GM23338 (cell line): ENCODE data around the gene GZMH. TPM values are rescaled to one million over a fixed set of nuclear protein-coding genes. Genes with fewer than 3 reads are reported as not detected.

ENCODE experiments used
- ATAC-seq: fragments of 200-7000 bp; cut with Tn5 transposase; 3 replicates; pipeline ENCODE4 v1.9.1; 2020
- DNase-seq: peaks from one replicate; pipeline ENCODE4 v3.0.0-alpha.2; 2015; ENCODE audit warnings: low spot score
- H2AFZ ChIP-seq: fragments of 200-600 bp; sonication (generic); 2 replicates; pipeline ENCODE4 v1.8.0; 2016; ENCODE audit warnings: antibody characterized with exemption, mild to moderate bottlenecking, moderate library complexity
- H3F3A ChIP-seq: fragments of 200-600 bp; sonication (generic); replicated peaks from 2 replicates; pipeline ENCODE4 v1.8.0; 2017; ENCODE audit warnings: antibody characterized with exemption, mixed run types, low read depth
- H3K27ac ChIP-seq: fragments of 200-600 bp; sonication (generic); 2 replicates; pipeline ENCODE4 v1.6.1; 2016; ENCODE audit warnings: low read depth
- H3K27me3 ChIP-seq: fragments of 200-600 bp; sonication (generic); 2 replicates; pipeline ENCODE4 v1.8.0; 2016; ENCODE audit warnings: mild to moderate bottlenecking, mixed run types, moderate library complexity; ENCODE audit not compliant: insufficient read depth
- H3K36me3 ChIP-seq: fragments of 200-600 bp; sonication (generic); 2 replicates; pipeline ENCODE4 v1.8.0; 2016; ENCODE audit warnings: mild to moderate bottlenecking; ENCODE audit not compliant: insufficient read depth
- H3K4me1 ChIP-seq: fragments of 200-600 bp; sonication (generic); 2 replicates; pipeline ENCODE4 v1.8.0; 2016; ENCODE audit warnings: mild to moderate bottlenecking, moderate library complexity; ENCODE audit not compliant: insufficient read depth
- H3K4me2 ChIP-seq: fragments of 200-600 bp; sonication (generic); 2 replicates; pipeline ENCODE4 v1.7.1; 2017; ENCODE audit warnings: mixed run types
- H3K4me3 ChIP-seq: fragments of 200-600 bp; sonication (generic); 2 replicates; pipeline ENCODE4 v1.6.1; 2016; ENCODE audit warnings: mixed run types
- H3K79me2 ChIP-seq: fragments of 200-600 bp; sonication (generic); replicated peaks from 2 replicates; pipeline ENCODE4 v1.8.0; 2017; ENCODE audit warnings: mild to moderate bottlenecking; ENCODE audit not compliant: insufficient read depth
- H3K9me2 ChIP-seq: fragments of 200-600 bp; sonication (generic); 2 replicates; pipeline ENCODE4 v1.8.0; 2017; ENCODE audit not compliant: insufficient read depth
- H4K20me1 ChIP-seq: fragments of 200-600 bp; sonication (generic); replicated peaks from 2 replicates; pipeline ENCODE4 v1.8.0; 2017; ENCODE audit warnings: mild to moderate bottlenecking; ENCODE audit not compliant: insufficient read depth
- H3K27ac Mint-ChIP-seq: 2 replicates; pipeline ENCODE4 v1.8.0; 2020; ENCODE audit warnings: inconsistent platforms, mild to moderate bottlenecking, moderate library complexity, mixed read lengths
- H3K27me3 Mint-ChIP-seq: 3 replicates; pipeline ENCODE4 v1.8.0; 2022; ENCODE audit warnings: low read depth, mild to moderate bottlenecking, moderate library complexity, mixed read lengths, inconsistent platforms; ENCODE audit not compliant: insufficient read depth, poor library complexity
- H3K36me3 Mint-ChIP-seq: 3 replicates; pipeline ENCODE4 v1.8.0; 2021; ENCODE audit warnings: low read depth, mild to moderate bottlenecking, inconsistent platforms, moderate library complexity, mixed read lengths
- H3K4me1 Mint-ChIP-seq: 3 replicates; pipeline ENCODE4 v1.8.0; 2020; ENCODE audit warnings: mild to moderate bottlenecking, inconsistent platforms, mixed read lengths
- H3K4me3 Mint-ChIP-seq: 3 replicates; pipeline ENCODE4 v1.8.0; 2021; ENCODE audit warnings: moderate library complexity, mild to moderate bottlenecking, inconsistent platforms, mixed read lengths
- H3K9me3 Mint-ChIP-seq: 3 replicates; pipeline ENCODE4 v1.8.0; 2020; ENCODE audit warnings: moderate library complexity, mild to moderate bottlenecking, inconsistent platforms, mixed read lengths
- CREB1 ChIP-seq: fragments of 250-450 bp; sonication (Bioruptor Pico); IDR thresholded peaks from 2 replicates; pipeline ENCODE4 v1.5.0; 2020; ENCODE audit warnings: low read depth, mild to moderate bottlenecking, moderate library complexity
- EZH2 ChIP-seq: fragments of 200-600 bp; sonication (generic); IDR thresholded peaks from one replicate; pipeline ENCODE4 v1.8.0; 2017; ENCODE audit warnings: antibody characterized with exemption, mild to moderate bottlenecking, low read depth; ENCODE audit not compliant: unreplicated experiment
- EZH2phosphoT487 ChIP-seq: fragments of 200-600 bp; sonication (generic); IDR thresholded peaks from one replicate; pipeline ENCODE4 v1.8.1; 2018; ENCODE audit warnings: antibody characterized with exemption; ENCODE audit not compliant: unreplicated experiment
- JUNB ChIP-seq: IDR thresholded peaks from one replicate; pipeline ENCODE4 v1.6.1; 2016; ENCODE audit warnings: antibody characterized with exemption; ENCODE audit not compliant: unreplicated experiment
- NANOG ChIP-seq: IDR thresholded peaks from 2 replicates; pipeline ENCODE4 v1.6.1; 2016; ENCODE audit warnings: antibody characterized with exemption, borderline replicate concordance
- POLR2AphosphoS5 ChIP-seq: IDR thresholded peaks from 2 replicates; pipeline ENCODE4 v1.6.1; 2016; ENCODE audit warnings: antibody characterized with exemption, low read depth
- STAT1 ChIP-seq: IDR thresholded peaks from one replicate; pipeline ENCODE4 v1.6.1; 2016; ENCODE audit warnings: antibody characterized with exemption; ENCODE audit not compliant: unreplicated experiment
- ZNF114 ChIP-seq: fragments of 250-450 bp; sonication (Bioruptor Pico); IDR thresholded peaks from 2 replicates; pipeline ENCODE4 v1.5.0; 2020; ENCODE audit warnings: mild to moderate bottlenecking, moderate library complexity
- ZNF331 ChIP-seq: fragments of 250-450 bp; sonication (Bioruptor Pico); IDR thresholded peaks from 2 replicates; pipeline ENCODE4 v1.5.0; 2020; ENCODE audit warnings: low read depth, mild to moderate bottlenecking, moderate library complexity
- polyA plus RNA-seq: library from polyadenylated mRNA; unstranded; fragments of >200 nt; fragmentation: Nextera tagmentation; extraction: Ambion mirVana; gene quantifications from 2 replicates; pipeline ENCODE4 v1.2.1, GENCODE V29; 2016
- total RNA-seq: library from RNA; depleted of rRNA; stranded (reverse); fragments of >200 nt; shearing (Covaris generic); gene quantifications from 2 replicates; pipeline ENCODE4 v1.2.3, GENCODE V29; 2014
- TF ChIP-seq, protein P1 (sequence below): fragments of 250-450 bp; sonication (Bioruptor Pico); IDR thresholded peaks from 2 replicates; pipeline ENCODE4 v1.5.0; 2020; ENCODE audit warnings: mild to moderate bottlenecking, moderate library complexity
- TF ChIP-seq, protein P2 (sequence below), 2 experiments: fragments of 200-600 bp in 1 of 2; sonication (generic) in 1 of 2; conservative IDR thresholded peaks; 2 replicates each; pipeline versions ENCODE4 v1.5.1 to v1.6.1; 2016 to 2017; ENCODE audit warnings: antibody characterized with exemption in 2 of 2, low read depth in 2 of 2, mild to moderate bottlenecking in 2 of 2, moderate library complexity in 1 of 2
- TF ChIP-seq, protein P3 (sequence below): IDR thresholded peaks from 2 replicates; pipeline ENCODE4 v1.6.1; 2016; ENCODE audit warnings: antibody characterized with exemption
- TF ChIP-seq, protein P4 (sequence below): IDR thresholded peaks from one replicate; pipeline ENCODE4 v1.6.1; 2018; ENCODE audit warnings: antibody characterized with exemption; ENCODE audit not compliant: unreplicated experiment

Gene GZMH
- total and polyA plus RNA-seq, 2 experiments from 2014 or later = not detected

DNA sequence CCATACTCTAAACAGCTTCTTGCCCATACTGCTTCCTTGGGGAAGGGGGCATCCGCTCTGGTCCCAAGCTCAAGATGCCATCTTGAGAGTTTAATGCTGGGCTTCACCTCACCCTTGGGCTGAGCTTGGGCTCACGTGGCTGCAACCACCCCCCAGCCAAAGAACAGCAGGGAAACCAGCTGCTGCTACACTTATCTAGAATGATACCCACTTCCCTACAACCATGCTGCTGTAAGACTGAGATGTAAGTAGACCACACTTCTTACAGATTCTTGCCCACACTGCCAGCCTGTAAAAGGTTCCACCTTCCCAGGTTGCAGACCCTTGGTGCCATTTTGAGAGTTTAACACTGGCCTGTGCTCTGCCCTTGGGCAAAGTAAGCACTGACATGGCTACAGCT is 43.2 kb downstream of the GZMH start:
- Histone ChIP-seq H4K20me1 (no peaks in the 10 kb centered on the region), H3K4me1 (no peaks in the 10 kb centered on the region), H3K4me2 (no peak overlapping the region), H3K79me2 (no peaks in the 10 kb centered on the region), H2AFZ (no peak overlapping the region), H3K9me2 (peaks cover 2% of the 10 kb centered on the region; the same call in 1 of the 2 replicates), H3K36me3 (no peaks in the 10 kb centered on the region), H3K27ac (no peak overlapping the region), H3F3A (no peaks in the 10 kb centered on the region), H3K4me3 (no peak overlapping the region), H3K27me3 (no peaks in the 10 kb centered on the region)
- Mint-ChIP-seq H3K4me3 (no peak overlapping the region), H3K27me3 (peaks cover 4% of the 10 kb centered on the region), H3K27ac (no peak overlapping the region), H3K4me1 (no peaks in the 10 kb centered on the region), H3K9me3 (peaks cover 21% of the 10 kb centered on the region), H3K36me3 (peaks cover 7% of the 10 kb centered on the region)
- TF ChIP-seq POLR2AphosphoS5 (no peak), EZH2phosphoT487 (no peak), EZH2 (no peak), ZNF331 (CRISPR knock-in tag) (no peak), NANOG (no peak), CREB1 (CRISPR knock-in tag) (no peak), STAT1 (no peak), ZNF114 (CRISPR knock-in tag) (no peak), JUNB (no peak)
- TF ChIP-seq, protein P1, sequence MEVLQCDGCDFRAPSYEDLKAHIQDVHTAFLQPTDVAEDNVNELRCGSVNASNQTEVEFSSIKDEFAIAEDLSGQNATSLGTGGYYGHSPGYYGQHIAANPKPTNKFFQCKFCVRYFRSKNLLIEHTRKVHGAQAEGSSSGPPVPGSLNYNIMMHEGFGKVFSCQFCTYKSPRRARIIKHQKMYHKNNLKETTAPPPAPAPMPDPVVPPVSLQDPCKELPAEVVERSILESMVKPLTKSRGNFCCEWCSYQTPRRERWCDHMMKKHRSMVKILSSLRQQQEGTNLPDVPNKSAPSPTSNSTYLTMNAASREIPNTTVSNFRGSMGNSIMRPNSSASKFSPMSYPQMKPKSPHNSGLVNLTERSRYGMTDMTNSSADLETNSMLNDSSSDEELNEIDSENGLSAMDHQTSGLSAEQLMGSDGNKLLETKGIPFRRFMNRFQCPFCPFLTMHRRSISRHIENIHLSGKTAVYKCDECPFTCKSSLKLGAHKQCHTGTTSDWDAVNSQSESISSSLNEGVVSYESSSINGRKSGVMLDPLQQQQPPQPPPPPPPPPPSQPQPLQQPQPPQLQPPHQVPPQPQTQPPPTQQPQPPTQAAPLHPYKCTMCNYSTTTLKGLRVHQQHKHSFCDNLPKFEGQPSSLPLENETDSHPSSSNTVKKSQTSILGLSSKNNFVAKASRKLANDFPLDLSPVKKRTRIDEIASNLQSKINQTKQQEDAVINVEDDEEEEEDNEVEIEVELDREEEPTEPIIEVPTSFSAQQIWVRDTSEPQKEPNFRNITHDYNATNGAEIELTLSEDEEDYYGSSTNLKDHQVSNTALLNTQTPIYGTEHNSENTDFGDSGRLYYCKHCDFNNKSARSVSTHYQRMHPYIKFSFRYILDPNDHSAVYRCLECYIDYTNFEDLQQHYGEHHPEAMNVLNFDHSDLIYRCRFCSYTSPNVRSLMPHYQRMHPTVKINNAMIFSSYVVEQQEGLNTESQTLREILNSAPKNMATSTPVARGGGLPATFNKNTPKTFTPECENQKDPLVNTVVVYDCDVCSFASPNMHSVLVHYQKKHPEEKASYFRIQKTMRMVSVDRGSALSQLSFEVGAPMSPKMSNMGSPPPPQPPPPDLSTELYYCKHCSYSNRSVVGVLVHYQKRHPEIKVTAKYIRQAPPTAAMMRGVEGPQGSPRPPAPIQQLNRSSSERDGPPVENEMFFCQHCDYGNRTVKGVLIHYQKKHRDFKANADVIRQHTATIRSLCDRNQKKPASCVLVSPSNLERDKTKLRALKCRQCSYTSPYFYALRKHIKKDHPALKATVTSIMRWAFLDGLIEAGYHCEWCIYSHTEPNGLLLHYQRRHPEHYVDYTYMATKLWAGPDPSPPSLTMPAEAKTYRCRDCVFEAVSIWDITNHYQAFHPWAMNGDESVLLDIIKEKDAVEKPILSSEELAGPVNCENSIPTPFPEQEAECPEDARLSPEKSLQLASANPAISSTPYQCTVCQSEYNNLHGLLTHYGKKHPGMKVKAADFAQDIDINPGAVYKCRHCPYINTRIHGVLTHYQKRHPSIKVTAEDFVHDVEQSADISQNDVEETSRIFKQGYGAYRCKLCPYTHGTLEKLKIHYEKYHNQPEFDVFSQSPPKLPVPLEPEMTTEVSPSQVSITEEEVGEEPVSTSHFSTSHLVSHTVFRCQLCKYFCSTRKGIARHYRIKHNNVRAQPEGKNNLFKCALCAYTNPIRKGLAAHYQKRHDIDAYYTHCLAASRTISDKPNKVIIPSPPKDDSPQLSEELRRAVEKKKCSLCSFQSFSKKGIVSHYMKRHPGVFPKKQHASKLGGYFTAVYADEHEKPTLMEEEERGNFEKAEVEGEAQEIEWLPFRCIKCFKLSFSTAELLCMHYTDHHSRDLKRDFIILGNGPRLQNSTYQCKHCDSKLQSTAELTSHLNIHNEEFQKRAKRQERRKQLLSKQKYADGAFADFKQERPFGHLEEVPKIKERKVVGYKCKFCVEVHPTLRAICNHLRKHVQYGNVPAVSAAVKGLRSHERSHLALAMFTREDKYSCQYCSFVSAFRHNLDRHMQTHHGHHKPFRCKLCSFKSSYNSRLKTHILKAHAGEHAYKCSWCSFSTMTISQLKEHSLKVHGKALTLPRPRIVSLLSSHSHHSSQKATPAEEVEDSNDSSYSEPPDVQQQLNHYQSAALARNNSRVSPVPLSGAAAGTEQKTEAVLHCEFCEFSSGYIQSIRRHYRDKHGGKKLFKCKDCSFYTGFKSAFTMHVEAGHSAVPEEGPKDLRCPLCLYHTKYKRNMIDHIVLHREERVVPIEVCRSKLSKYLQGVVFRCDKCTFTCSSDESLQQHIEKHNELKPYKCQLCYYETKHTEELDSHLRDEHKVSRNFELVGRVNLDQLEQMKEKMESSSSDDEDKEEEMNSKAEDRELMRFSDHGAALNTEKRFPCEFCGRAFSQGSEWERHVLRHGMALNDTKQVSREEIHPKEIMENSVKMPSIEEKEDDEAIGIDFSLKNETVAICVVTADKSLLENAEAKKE (CRISPR knock-in tag) = no peak
- TF ChIP-seq, protein P2, sequence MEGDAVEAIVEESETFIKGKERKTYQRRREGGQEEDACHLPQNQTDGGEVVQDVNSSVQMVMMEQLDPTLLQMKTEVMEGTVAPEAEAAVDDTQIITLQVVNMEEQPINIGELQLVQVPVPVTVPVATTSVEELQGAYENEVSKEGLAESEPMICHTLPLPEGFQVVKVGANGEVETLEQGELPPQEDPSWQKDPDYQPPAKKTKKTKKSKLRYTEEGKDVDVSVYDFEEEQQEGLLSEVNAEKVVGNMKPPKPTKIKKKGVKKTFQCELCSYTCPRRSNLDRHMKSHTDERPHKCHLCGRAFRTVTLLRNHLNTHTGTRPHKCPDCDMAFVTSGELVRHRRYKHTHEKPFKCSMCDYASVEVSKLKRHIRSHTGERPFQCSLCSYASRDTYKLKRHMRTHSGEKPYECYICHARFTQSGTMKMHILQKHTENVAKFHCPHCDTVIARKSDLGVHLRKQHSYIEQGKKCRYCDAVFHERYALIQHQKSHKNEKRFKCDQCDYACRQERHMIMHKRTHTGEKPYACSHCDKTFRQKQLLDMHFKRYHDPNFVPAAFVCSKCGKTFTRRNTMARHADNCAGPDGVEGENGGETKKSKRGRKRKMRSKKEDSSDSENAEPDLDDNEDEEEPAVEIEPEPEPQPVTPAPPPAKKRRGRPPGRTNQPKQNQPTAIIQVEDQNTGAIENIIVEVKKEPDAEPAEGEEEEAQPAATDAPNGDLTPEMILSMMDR (conservative IDR thresholded peaks at IDR 0.05; ENCODE audit: low read depth in 2 of 2) = no peak
- TF ChIP-seq, protein P3, sequence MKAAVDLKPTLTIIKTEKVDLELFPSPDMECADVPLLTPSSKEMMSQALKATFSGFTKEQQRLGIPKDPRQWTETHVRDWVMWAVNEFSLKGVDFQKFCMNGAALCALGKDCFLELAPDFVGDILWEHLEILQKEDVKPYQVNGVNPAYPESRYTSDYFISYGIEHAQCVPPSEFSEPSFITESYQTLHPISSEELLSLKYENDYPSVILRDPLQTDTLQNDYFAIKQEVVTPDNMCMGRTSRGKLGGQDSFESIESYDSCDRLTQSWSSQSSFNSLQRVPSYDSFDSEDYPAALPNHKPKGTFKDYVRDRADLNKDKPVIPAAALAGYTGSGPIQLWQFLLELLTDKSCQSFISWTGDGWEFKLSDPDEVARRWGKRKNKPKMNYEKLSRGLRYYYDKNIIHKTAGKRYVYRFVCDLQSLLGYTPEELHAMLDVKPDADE = no peak
- TF ChIP-seq, protein P4, sequence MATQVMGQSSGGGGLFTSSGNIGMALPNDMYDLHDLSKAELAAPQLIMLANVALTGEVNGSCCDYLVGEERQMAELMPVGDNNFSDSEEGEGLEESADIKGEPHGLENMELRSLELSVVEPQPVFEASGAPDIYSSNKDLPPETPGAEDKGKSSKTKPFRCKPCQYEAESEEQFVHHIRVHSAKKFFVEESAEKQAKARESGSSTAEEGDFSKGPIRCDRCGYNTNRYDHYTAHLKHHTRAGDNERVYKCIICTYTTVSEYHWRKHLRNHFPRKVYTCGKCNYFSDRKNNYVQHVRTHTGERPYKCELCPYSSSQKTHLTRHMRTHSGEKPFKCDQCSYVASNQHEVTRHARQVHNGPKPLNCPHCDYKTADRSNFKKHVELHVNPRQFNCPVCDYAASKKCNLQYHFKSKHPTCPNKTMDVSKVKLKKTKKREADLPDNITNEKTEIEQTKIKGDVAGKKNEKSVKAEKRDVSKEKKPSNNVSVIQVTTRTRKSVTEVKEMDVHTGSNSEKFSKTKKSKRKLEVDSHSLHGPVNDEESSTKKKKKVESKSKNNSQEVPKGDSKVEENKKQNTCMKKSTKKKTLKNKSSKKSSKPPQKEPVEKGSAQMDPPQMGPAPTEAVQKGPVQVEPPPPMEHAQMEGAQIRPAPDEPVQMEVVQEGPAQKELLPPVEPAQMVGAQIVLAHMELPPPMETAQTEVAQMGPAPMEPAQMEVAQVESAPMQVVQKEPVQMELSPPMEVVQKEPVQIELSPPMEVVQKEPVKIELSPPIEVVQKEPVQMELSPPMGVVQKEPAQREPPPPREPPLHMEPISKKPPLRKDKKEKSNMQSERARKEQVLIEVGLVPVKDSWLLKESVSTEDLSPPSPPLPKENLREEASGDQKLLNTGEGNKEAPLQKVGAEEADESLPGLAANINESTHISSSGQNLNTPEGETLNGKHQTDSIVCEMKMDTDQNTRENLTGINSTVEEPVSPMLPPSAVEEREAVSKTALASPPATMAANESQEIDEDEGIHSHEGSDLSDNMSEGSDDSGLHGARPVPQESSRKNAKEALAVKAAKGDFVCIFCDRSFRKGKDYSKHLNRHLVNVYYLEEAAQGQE = no peak
- ATAC-seq (no peak), DNase-seq (no peak)
